GM18868 (cell line): ENCODE data around the gene IBSP.
A peak's percentile ranks its signal among the peaks of the same experiment; 100 is the strongest.

Experiments
- ATAC-seq: cut with Tn5 transposase; IDR thresholded peaks from one replicate; pipeline ENCODE4 v1.9.1; 2021; ENCODE audit warnings: mild to moderate bottlenecking, moderate library complexity; ENCODE audit not compliant: unreplicated experiment

The IBSP gene

GRCh38 chr4:87838205-87838604 is 38.9 kb downstream of the IBSP start:
- ATAC-seq, result no peak

DNA sequence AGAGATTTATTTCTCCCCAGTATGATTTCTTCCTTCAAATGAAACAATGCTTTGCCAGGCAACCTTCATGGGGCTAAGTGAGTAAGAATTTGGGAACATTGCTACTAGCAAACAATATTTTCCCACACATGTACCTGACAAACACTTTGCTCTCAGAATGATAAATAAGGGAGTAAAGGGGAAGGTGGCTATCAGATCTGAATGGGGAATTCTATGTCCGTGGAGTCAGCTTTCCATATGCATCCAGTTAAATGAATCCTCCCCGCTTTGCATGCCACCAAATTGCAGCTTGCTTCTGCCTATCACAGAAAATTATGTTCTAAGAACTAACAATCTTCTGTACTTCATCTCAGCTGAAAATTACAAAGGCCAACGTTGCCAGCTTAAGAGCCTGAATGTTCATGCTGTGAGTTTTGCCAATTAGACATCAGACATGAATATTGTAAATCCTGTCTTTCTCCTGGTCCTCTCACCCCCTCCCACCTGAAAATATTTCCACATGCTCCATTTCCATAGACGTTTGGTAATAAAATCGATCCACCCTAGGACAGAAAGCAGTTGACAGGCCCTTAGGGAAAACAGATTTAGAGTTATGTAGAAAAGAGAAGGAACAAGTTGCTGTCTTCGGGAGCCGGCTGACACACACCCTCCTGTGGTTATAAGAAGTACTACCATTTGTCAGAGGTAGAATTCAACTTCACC is 39.7 kb downstream of the IBSP start:
- ATAC-seq, result peak; percentile 88

GRCh38 chr4:87839592-87839946 is 40.2 kb downstream of the IBSP start:
- ATAC-seq, result no peak

- ATAC-seq, result no peak
Observed at GRCh38 chr4:87840149-87840548, 40.8 kb downstream of the IBSP start.

DNA sequence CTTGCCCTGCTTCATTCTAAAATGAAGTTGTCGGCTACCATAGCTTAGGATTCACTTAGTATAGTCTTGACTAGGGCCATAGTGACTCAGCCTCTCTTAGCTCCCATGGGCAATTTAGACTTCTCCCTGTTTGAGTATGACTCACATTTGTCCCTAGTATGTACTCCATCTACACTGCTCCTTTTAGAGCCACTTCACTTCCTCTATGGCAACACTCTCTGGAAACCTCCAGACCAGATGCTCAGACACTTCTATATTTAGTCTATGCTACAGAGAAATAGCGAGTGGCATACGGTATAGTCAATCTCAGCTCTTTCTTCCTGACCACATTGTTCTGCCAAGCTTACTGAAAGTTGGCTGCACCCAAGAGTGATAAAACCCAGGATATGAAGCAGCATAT is 44.6 kb downstream of the IBSP start:
- no peak for ATAC-seq

- ATAC-seq, result no peak
Observed at GRCh38 chr4:87844452-87844851, 45.1 kb downstream of the IBSP start.

- ATAC-seq, result no peak
Observed at GRCh38 chr4:87846226-87846625, 46.9 kb downstream of the IBSP start.

- ATAC-seq, result peak; percentile 88
Observed at GRCh38 chr4:87848622-87849351, 49.4 kb downstream of the IBSP start.

- ATAC-seq, result no peak
Observed at GRCh38 chr4:87849612-87850011, 50.3 kb downstream of the IBSP start.

DNA sequence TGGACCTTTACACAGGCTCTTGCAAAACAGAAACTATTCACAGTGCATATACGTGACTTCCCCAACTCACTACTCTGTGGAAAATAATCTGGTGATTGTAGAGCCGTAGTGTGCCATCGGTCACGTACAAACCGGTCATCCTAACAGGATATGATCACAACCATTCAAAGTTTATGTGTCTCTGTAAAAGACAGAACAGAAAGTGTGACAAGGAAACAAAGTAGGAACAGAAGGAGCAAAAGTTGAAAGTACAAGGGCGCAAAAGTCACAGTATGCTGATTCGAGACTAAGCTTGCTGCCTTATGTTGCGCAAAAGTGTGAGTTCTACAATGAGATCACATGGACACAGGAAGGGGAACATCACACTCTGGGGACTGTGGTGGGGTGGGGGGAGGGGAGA is 52.0 kb downstream of the IBSP start:
- ATAC-seq, result no peak

GRCh38 chr4:87851953-87852352 is 52.6 kb downstream of the IBSP start:
- no peak for ATAC-seq

- no peak for ATAC-seq
Observed at GRCh38 chr4:87853108-87853507, 53.8 kb downstream of the IBSP start.

GRCh38 chr4:87853891-87854290 is 54.5 kb downstream of the IBSP start:
- no peak for ATAC-seq

- no peak for ATAC-seq
Observed at GRCh38 chr4:87855559-87855958, 56.2 kb downstream of the IBSP start.

DNA sequence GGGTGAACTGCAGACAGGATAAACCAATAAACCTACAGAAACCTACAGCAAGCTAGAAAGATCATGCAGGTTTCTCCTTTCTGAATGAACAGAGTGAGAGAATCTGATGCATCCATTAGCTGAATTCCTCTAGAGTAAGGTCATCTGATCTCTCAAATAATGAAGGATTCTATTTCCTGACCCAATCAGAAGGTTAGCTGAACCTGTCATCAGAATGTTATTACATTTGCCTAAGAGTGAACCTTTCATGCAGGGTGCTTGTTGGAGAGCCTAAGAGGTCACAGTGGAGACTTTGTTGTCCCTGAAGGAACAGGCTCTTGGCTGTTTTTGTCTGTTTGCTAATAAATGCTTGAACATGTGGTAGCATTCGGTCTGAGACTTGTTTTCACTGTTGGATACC is 57.5 kb downstream of the IBSP start:
- no peak for ATAC-seq

- no peak for ATAC-seq
Observed at GRCh38 chr4:87857789-87858188, 58.4 kb downstream of the IBSP start.
